HepG2 (cell line): ENCODE results near the gene ARHGAP15.

Source experiments
- GABPA ChIP-seq, 2 experiments: IDR thresholded peaks; 2 replicates each; pipeline ENCODE4 v1.6.1; 2011 to 2016; ENCODE audit warnings: low read depth in 2 of 2, low read length in 1 of 2, missing biosample characterization in 1 of 2, missing genetic modification characterization in 1 of 2
- HDAC1 ChIP-seq: sonication (generic); formaldehyde crosslinking; IDR thresholded peaks from 2 replicates; pipeline ENCODE4 v1.5.1; 2020; ENCODE audit warnings: mild to moderate bottlenecking, missing genetic modification reagents
- PRPF4 ChIP-seq: fragments of 200-400 bp; formaldehyde crosslinking; IDR thresholded peaks from 2 replicates; pipeline ENCODE4 v1.6.1; 2016; ENCODE audit warnings: low read length, low read depth; ENCODE audit not compliant: poor library complexity, severe bottlenecking
- SMAD1 ChIP-seq: sonication (generic); formaldehyde crosslinking; IDR thresholded peaks from 2 replicates; pipeline ENCODE4 v1.4.0; 2020; ENCODE audit warnings: missing genetic modification reagents, low read depth, mild to moderate bottlenecking, borderline replicate concordance
- SMARCC2 ChIP-seq: fragments of 450-650 bp; IDR thresholded peaks from 2 replicates; pipeline ENCODE4 v1.6.1; 2017; ENCODE audit warnings: antibody characterized with exemption, mild to moderate bottlenecking
- ZBTB7B ChIP-seq: sonication (generic); formaldehyde crosslinking; IDR thresholded peaks from 2 replicates; pipeline ENCODE4 v1.4.0; 2020; ENCODE audit warnings: missing genetic modification reagents
- TF ChIP-seq, protein P1 (sequence below): IDR thresholded peaks from 2 replicates; pipeline ENCODE4 v1.6.1; 2016; ENCODE audit warnings: control low read depth
- TF ChIP-seq, protein P2 (sequence below): sonication (generic); formaldehyde crosslinking; IDR thresholded peaks from 2 replicates; pipeline ENCODE4 v1.5.0; 2020; ENCODE audit warnings: mild to moderate bottlenecking, missing genetic modification reagents, moderate library complexity
- TF ChIP-seq, protein P3 (sequence below), 2 experiments: sonication (generic) in 1 of 2; formaldehyde crosslinking in 1 of 2; IDR thresholded peaks; 2 replicates each; pipeline versions ENCODE4 v1.4.0 to v1.6.1; 2018 to 2020; ENCODE audit warnings: missing genetic modification reagents in 2 of 2, borderline replicate concordance in 1 of 2, low read depth in 1 of 2, mild to moderate bottlenecking in 1 of 2, missing biosample characterization in 1 of 2
- TF ChIP-seq, protein P4 (sequence below): sonication (generic); formaldehyde crosslinking; IDR thresholded peaks from 2 replicates; pipeline ENCODE4 v1.4.0; 2020; ENCODE audit warnings: mild to moderate bottlenecking, missing genetic modification reagents
- TF ChIP-seq, protein P5 (sequence below): sonication (generic); formaldehyde crosslinking; IDR thresholded peaks from 2 replicates; pipeline ENCODE4 v1.4.0; 2020; ENCODE audit warnings: missing genetic modification reagents

DNA sequence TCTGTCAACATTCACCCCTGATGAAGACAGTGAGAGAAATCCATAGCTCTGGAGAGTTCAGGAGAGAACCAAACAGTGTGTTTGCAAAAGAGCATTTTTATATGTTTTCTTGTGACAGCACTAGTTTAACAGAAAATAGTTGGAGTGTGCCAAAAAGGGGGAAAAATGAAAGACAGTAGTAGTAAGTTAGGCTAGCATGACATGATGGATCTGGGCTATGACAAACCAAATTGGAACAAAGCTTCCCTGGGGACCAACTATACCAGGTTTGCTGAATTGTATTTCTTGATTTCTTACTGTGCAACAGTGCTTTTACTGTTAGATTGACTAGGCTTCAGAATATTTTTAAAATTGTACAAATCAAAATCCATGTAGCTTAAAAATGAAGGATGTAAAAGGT lies 159.8 kb downstream of the ARHGAP15 start:
- TF ChIP-seq, protein P1, sequence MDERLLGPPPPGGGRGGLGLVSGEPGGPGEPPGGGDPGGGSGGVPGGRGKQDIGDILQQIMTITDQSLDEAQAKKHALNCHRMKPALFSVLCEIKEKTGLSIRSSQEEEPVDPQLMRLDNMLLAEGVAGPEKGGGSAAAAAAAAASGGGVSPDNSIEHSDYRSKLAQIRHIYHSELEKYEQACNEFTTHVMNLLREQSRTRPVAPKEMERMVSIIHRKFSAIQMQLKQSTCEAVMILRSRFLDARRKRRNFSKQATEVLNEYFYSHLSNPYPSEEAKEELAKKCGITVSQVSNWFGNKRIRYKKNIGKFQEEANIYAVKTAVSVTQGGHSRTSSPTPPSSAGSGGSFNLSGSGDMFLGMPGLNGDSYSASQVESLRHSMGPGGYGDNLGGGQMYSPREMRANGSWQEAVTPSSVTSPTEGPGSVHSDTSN, result no peak
- TF ChIP-seq, protein P2, sequence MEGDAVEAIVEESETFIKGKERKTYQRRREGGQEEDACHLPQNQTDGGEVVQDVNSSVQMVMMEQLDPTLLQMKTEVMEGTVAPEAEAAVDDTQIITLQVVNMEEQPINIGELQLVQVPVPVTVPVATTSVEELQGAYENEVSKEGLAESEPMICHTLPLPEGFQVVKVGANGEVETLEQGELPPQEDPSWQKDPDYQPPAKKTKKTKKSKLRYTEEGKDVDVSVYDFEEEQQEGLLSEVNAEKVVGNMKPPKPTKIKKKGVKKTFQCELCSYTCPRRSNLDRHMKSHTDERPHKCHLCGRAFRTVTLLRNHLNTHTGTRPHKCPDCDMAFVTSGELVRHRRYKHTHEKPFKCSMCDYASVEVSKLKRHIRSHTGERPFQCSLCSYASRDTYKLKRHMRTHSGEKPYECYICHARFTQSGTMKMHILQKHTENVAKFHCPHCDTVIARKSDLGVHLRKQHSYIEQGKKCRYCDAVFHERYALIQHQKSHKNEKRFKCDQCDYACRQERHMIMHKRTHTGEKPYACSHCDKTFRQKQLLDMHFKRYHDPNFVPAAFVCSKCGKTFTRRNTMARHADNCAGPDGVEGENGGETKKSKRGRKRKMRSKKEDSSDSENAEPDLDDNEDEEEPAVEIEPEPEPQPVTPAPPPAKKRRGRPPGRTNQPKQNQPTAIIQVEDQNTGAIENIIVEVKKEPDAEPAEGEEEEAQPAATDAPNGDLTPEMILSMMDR (CRISPR knock-in tag), result no peak
- TF ChIP-seq, protein P3, sequence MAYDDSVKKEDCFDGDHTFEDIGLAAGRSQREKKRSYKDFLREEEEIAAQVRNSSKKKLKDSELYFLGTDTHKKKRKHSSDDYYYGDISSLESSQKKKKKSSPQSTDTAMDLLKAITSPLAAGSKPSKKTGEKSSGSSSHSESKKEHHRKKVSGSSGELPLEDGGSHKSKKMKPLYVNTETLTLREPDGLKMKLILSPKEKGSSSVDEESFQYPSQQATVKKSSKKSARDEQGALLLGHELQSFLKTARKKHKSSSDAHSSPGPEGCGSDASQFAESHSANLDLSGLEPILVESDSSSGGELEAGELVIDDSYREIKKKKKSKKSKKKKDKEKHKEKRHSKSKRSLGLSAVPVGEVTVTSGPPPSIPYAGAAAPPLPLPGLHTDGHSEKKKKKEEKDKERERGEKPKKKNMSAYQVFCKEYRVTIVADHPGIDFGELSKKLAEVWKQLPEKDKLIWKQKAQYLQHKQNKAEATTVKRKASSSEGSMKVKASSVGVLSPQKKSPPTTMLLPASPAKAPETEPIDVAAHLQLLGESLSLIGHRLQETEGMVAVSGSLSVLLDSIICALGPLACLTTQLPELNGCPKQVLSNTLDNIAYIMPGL (CRISPR knock-in tag; IDR thresholded peaks at IDR 0.05; ENCODE audit: borderline replicate concordance in 1 of 2, low read depth in 1 of 2), result no peak
- TF ChIP-seq ZBTB7B, result no peak
- no peak for TF ChIP-seq SMARCC2
- no peak for TF ChIP-seq GABPA (IDR thresholded peaks at IDR 0.05; ENCODE audit: low read depth, low read length)
- no peak for TF ChIP-seq GABPA (CRISPR knock-in tag; IDR thresholded peaks at IDR 0.05; ENCODE audit: low read depth)
- TF ChIP-seq SMAD1 (CRISPR knock-in tag), result no peak
- TF ChIP-seq, protein P4, sequence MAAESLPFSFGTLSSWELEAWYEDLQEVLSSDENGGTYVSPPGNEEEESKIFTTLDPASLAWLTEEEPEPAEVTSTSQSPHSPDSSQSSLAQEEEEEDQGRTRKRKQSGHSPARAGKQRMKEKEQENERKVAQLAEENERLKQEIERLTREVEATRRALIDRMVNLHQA (CRISPR knock-in tag), result no peak
- TF ChIP-seq PRPF4, result no peak
- no peak for TF ChIP-seq HDAC1 (CRISPR knock-in tag)
- TF ChIP-seq, protein P5, sequence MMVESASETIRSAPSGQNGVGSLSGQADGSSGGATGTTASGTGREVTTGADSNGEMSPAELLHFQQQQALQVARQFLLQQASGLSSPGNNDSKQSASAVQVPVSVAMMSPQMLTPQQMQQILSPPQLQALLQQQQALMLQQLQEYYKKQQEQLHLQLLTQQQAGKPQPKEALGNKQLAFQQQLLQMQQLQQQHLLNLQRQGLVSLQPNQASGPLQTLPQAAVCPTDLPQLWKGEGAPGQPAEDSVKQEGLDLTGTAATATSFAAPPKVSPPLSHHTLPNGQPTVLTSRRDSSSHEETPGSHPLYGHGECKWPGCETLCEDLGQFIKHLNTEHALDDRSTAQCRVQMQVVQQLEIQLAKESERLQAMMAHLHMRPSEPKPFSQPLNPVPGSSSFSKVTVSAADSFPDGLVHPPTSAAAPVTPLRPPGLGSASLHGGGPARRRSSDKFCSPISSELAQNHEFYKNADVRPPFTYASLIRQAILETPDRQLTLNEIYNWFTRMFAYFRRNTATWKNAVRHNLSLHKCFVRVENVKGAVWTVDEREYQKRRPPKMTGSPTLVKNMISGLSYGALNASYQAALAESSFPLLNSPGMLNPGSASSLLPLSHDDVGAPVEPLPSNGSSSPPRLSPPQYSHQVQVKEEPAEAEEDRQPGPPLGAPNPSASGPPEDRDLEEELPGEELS (CRISPR knock-in tag), result no peak
